ENCODE data around the gene DDX31. TPM values are rescaled to one million over a fixed set of nuclear protein-coding genes. Genes with fewer than 3 reads are reported as not detected.

Gene DDX31
- total RNA-seq, 1 experiment from 2014 or later = 26.2 TPM

DNA sequence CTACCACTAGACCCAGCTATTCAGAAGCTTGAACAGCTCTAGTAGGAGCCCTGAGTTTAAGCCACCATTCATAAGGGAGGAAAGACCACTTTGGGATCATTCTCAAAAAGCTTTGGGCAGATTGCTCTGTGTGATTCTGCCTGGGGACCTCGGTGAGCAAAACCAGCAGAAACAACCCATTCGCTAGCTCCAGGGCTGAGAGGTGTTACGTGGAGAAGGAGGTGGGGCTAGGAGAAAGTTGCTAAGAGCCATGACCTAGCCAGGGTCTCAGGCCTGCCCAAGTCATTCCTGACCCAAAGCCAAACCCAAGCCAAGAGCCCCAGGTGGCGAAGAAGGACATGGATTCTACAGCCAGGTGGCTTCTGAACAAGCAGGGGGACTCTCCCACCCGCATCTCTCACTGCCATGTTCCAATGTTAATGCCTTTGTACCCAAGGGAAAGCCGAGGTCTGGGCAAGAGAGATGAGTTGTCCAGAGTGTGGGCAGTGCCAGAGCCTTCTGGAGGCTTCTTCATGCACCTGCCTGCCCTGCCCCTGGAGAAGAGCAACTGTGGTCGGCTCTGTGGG lies 91.3 kb downstream of the DDX31 start:
- CTCF ChIA-PET = interaction anchor here (0.7 to 1.7 kb wide), 5 partner anchors 18 to 164 kb away, joined by 3 to 4 read pairs (median 4); partner anchors contain the start of gene DDX31
- Mint-ChIP-seq H3K27ac (no peak overlapping the region), H3K4me1 (peaks cover 15% of the 10 kb centered on the region), H3K4me3 (no peak overlapping the region), H3K9me3 (no peaks in the 10 kb centered on the region), H3K36me3 (no peaks in the 10 kb centered on the region), H3K27me3 (ENCODE audit: low read depth) (peaks cover 85% of the 10 kb centered on the region)
- TF ChIP-seq TEAD4 (CRISPR knock-in tag; IDR thresholded peaks at IDR 0.05) = no peak
- no peak for TF ChIP-seq ZNF532 (CRISPR knock-in tag; IDR thresholded peaks at IDR 0.05; ENCODE audit: borderline replicate concordance)
- TF ChIP-seq, protein P1, sequence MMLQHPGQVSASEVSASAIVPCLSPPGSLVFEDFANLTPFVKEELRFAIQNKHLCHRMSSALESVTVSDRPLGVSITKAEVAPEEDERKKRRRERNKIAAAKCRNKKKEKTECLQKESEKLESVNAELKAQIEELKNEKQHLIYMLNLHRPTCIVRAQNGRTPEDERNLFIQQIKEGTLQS (CRISPR knock-in tag; conservative IDR thresholded peaks at IDR 0.05) = no peak
- no peak for TF ChIP-seq ATF6 (CRISPR knock-in tag; IDR thresholded peaks at IDR 0.05)
- TF ChIP-seq NR2C2 (CRISPR knock-in tag; IDR thresholded peaks at IDR 0.05) = no peak
- TF ChIP-seq GRHL2 (CRISPR knock-in tag; IDR thresholded peaks at IDR 0.05; ENCODE audit: insufficient replicate concordance, severe bottlenecking) = no peak
- no peak for TF ChIP-seq ZBTB21 (CRISPR knock-in tag; IDR thresholded peaks at IDR 0.05; ENCODE audit: borderline replicate concordance)
- TF ChIP-seq CREB1 (CRISPR knock-in tag; IDR thresholded peaks at IDR 0.05) = no peak
- TF ChIP-seq JAZF1 (CRISPR knock-in tag; IDR thresholded peaks at IDR 0.05) = no peak
- no peak for TF ChIP-seq ZNF138 (CRISPR knock-in tag; conservative IDR thresholded peaks at IDR 0.05)
- no peak for TF ChIP-seq ZNF317 (CRISPR knock-in tag; IDR thresholded peaks at IDR 0.05; ENCODE audit: borderline replicate concordance, low read depth)
- no peak for TF ChIP-seq FOXP1 (CRISPR knock-in tag; IDR thresholded peaks at IDR 0.05; ENCODE audit: borderline replicate concordance)
- no peak for TF ChIP-seq JUN (CRISPR knock-in tag; IDR thresholded peaks at IDR 0.05)
- TF ChIP-seq FOXJ3 (CRISPR knock-in tag; IDR thresholded peaks at IDR 0.05; ENCODE audit: borderline replicate concordance) = no peak
- no peak for TF ChIP-seq ZNF396 (CRISPR knock-in tag; IDR thresholded peaks at IDR 0.05; ENCODE audit: borderline replicate concordance)
- no peak for TF ChIP-seq GTF2I (CRISPR knock-in tag; conservative IDR thresholded peaks at IDR 0.05)
- DNase-seq (ENCODE audit: low spot score) = no peak
- no peak for ATAC-seq
- POLR2A ChIA-PET = no interaction called here

- ATAC-seq = no peak
- peaks cover 18% of the 10 kb centered on the region for H3K4me1 Mint-ChIP-seq
- peaks cover 72% of the 10 kb centered on the region for H3K27me3 Mint-ChIP-seq (ENCODE audit: low read depth)
- no peak for DNase-seq (ENCODE audit: low spot score)
- H3K27ac Mint-ChIP-seq = no peak overlapping the region
- no peak overlapping the region for H3K4me3 Mint-ChIP-seq
- POLR2A ChIA-PET = interaction anchor here (0.7 kb wide), 1 partner anchor 136 kb away, joined by 6 read pairs; no protein-coding TSS in a partner anchor
- H3K36me3 Mint-ChIP-seq = no peaks in the 10 kb centered on the region
- CTCF ChIA-PET = interaction anchor here (0.8 to 1.5 kb wide), 3 partner anchors 69 to 167 kb away, joined by 3 to 6 read pairs (median 4); partner anchors contain the start of gene CFAP77
- no peaks in the 10 kb centered on the region for H3K9me3 Mint-ChIP-seq
- TF ChIP-seq, protein P2, sequence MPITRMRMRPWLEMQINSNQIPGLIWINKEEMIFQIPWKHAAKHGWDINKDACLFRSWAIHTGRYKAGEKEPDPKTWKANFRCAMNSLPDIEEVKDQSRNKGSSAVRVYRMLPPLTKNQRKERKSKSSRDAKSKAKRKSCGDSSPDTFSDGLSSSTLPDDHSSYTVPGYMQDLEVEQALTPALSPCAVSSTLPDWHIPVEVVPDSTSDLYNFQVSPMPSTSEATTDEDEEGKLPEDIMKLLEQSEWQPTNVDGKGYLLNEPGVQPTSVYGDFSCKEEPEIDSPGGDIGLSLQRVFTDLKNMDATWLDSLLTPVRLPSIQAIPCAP (CRISPR knock-in tag; IDR thresholded peaks at IDR 0.05) = no peak
- TF ChIP-seq RORB (CRISPR knock-in tag; IDR thresholded peaks at IDR 0.05) (no peak), GTF2I (CRISPR knock-in tag; conservative IDR thresholded peaks at IDR 0.05) (no peak), OVOL2 (CRISPR knock-in tag; IDR thresholded peaks at IDR 0.05; ENCODE audit: borderline replicate concordance) (no peak), NR1H2 (CRISPR knock-in tag; IDR thresholded peaks at IDR 0.05) (no peak), AFF4 (CRISPR knock-in tag; IDR thresholded peaks at IDR 0.05; ENCODE audit: borderline replicate concordance) (no peak)
- TF ChIP-seq, protein P3, sequence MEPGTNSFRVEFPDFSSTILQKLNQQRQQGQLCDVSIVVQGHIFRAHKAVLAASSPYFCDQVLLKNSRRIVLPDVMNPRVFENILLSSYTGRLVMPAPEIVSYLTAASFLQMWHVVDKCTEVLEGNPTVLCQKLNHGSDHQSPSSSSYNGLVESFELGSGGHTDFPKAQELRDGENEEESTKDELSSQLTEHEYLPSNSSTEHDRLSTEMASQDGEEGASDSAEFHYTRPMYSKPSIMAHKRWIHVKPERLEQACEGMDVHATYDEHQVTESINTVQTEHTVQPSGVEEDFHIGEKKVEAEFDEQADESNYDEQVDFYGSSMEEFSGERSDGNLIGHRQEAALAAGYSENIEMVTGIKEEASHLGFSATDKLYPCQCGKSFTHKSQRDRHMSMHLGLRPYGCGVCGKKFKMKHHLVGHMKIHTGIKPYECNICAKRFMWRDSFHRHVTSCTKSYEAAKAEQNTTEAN (CRISPR knock-in tag; IDR thresholded peaks at IDR 0.05) = no peak
Measured at GRCh38 chr9:132577119-132577518, 92.7 kb downstream of the DDX31 start.

Measured in WTC11 (cell line).